ENCODE measurements around the gene IL3RA.
"Not testable (repeated sequence)": the region's sequence is repeated elsewhere in the genome, so short reads cannot be mapped to it uniquely, and the experiment has no call there.

The IL3RA gene

DNA sequence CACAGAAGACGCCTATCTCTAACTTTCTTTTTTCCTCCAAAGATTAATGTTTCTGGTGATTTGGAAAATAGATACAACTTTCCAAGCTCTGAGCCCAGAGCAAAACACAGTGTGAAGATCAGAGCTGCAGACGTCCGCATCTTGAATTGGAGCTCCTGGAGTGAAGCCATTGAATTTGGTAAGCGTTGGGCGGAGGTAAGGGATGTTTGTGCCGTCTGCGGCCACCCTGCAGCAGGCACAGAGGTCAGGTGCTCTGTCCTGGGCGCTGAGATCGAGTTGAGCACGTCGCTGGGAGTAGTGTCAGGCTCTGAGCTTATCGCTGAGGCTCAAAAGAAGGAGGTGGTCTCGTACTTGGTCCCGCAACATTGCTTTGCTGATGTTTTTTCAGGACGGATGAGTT lies 36.1 kb upstream of the IL3RA start:
- ChIA-PET POLR2A (ENCODE audit: low non-redundant PET) (no interaction called here), CTCF (no interaction called here)
- DNase-seq (ENCODE audit: low spot score): no peak
- TF ChIP-seq CTCF (conservative IDR thresholded peaks at IDR 0.05; ENCODE audit: low read depth): no peak
- no peak overlapping the region for H3K27ac ChIP-seq

GRCh38 chrX:1305411-1305810 lies 31.2 kb upstream of the IL3RA start:
- no peak for DNase-seq (ENCODE audit: low spot score)
- TF ChIP-seq CTCF (conservative IDR thresholded peaks at IDR 0.05; ENCODE audit: low read depth): no peak
- CTCF ChIA-PET: no interaction called here
- POLR2A ChIA-PET (ENCODE audit: low non-redundant PET): no interaction called here
- no peak overlapping the region for H3K27ac ChIP-seq

GRCh38 chrX:1306909-1307625 lies 29.5 kb upstream of the IL3RA start:
- ChIA-PET POLR2A (ENCODE audit: low non-redundant PET) (no interaction called here), CTCF (no interaction called here)
- H3K27ac ChIP-seq: no peak overlapping the region
- DNase-seq (ENCODE audit: low spot score): no peak
- TF ChIP-seq CTCF (conservative IDR thresholded peaks at IDR 0.05; ENCODE audit: low read depth): no peak

GRCh38 chrX:1307626-1308340 lies 28.8 kb upstream of the IL3RA start:
- POLR2A ChIA-PET (ENCODE audit: low non-redundant PET): no interaction called here
- DNase-seq (ENCODE audit: low spot score): no peak
- no peak overlapping the region for H3K27ac ChIP-seq
- CTCF ChIA-PET: no interaction called here
- no peak for TF ChIP-seq CTCF (conservative IDR thresholded peaks at IDR 0.05; ENCODE audit: low read depth)

GRCh38 chrX:1308476-1308875 lies 28.1 kb upstream of the IL3RA start:
- DNase-seq (ENCODE audit: low spot score): no peak
- CTCF ChIA-PET: no interaction called here
- no peak overlapping the region for H3K27ac ChIP-seq
- TF ChIP-seq CTCF (conservative IDR thresholded peaks at IDR 0.05; ENCODE audit: low read depth): no peak
- POLR2A ChIA-PET (ENCODE audit: low non-redundant PET): no interaction called here

DNA sequence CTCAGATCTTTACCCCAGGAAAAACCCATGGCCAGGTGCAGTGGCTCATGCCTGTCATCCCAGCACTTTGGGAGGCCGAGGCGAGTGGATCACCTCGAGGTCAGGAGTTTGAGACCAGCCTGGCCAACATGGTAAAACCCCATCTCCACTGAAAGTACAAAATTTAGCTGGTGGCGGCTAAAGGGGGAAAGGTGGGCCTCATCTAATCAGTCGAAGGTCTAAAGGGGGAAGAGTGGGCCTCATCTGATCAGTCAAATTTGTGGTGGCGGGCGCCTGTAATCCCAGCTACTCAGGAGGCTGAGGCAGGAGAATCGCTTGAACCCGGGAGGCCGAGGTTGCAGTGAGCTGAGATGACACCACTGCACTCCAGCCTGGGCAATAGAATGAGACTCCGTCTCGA lies 27.7 kb upstream of the IL3RA start:
- POLR2A ChIA-PET (ENCODE audit: low non-redundant PET); DNase-seq (ENCODE audit: low spot score); H3K27ac ChIP-seq; CTCF ChIA-PET: not testable (repeated sequence)

DNA sequence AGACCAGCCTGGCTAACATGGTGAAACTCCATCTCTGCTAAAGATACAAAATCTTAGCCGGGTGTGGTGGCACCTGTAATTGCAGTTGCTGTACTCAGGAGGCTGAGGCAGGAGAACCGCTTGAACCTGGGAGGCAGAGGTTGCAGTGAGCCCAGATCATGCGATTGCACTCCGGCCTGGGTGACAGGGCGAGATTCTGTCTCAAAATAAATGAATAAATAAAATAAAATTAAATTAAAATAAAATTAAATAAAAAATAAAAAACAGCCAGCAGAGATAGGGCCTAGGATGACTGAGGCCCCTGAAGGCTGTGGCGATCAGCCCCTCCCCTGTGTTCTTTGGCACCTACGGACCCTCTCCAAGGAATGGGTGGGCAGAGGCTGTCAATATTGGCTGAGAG lies 22.8 kb upstream of the IL3RA start:
- H3K27ac ChIP-seq: no peak overlapping the region

More for the DNA sequence above, 22.8 kb upstream of the IL3RA start:
- TF ChIP-seq CTCF (conservative IDR thresholded peaks at IDR 0.05; ENCODE audit: low read depth): no peak
- ChIA-PET CTCF (no interaction called here), POLR2A (ENCODE audit: low non-redundant PET) (no interaction called here)
- no peak for DNase-seq (ENCODE audit: low spot score)
